GM19463 (cell line): ENCODE results near the gene DOCK8.

ENCODE experiments used
- ATAC-seq: cut with Tn5 transposase; IDR thresholded peaks from one replicate; pipeline ENCODE4 v1.9.1; 2021; ENCODE audit warnings: mild to moderate bottlenecking, moderate library complexity; ENCODE audit not compliant: unreplicated experiment

The DOCK8 gene

DNA sequence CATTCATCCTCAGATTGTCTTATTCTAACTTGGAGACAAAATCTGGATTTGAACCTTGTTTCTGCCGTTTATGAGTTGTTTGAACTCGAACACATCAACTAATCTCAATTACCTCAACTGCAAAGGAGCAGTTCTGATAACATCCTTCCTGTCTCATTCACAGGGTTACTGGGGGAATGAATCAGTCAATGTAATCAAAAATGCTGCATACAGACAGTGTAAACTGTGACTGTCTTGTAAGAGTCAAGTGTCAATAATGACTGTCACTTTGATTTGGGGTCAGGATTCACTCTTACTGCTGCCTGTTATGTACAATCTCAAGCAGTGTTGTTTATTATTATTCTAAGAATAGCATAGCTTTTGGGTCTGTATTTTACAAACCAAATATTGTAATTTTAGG is 273.8 kb downstream of the DOCK8 start:
- no peak for ATAC-seq

DNA sequence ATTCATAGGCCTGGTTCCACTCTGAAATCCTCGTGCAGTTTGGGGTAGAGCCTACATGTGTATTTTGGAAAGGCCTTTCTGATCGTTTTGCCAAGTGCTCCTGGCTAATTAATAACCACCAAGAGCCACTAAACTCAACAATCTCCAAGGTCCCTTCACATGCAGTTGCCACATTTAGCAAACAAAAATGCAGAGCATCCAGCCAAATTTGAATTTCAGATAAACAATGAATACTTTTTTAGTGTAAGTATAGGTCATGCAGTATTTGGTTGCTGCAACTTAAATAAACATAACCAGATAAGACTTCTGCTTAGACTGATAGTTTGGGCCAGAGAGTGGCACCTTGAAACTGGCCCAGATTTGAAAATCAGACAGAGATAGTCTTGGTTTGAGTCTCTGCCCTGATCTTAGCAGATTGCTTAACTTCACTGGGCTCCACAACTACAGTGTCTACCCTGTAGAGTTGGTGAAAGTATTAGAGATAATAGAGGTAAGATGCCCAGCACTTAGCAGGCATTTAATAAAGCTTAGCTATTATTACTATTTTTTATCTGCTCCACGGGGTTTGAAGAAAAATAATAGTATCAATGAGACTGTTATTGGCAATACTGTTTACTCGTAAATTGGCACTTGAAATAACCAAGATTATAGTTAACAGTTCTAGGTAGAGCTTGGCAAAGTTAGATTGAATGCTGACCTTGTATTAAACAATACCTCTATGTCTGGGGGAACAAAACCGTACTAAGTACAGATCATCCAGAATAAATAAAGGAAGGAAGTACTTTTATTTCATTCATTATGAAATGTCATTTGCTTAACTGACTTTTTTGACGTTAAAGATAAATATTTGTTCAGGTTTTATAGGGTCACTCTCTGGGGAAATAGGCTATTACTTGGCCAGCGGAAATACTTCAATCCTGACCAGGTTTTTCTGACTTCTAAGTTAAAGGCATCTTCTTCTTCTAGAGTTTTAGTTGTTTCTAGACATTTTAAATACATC is 274.8 kb downstream of the DOCK8 start:
- ATAC-seq = no peak

DNA sequence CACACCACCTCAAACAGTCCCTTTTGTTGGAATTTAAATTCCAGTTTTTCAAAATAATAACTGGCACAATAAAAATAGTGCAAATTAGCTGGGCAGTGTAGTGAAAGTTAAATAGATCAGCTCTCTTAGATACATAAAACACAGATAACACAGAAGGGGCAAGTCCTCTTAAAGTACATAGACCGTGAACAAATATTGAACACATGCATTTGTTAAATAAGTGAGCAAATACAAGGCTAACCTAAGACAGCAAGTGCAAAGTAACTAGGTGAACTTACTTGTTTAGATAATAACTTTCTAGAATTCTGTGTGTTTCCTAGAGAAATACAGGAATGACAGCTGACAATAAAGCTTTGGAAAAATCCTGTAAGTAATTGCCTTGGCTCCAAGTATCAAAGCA is 280.1 kb downstream of the DOCK8 start:
- ATAC-seq = no peak

DNA sequence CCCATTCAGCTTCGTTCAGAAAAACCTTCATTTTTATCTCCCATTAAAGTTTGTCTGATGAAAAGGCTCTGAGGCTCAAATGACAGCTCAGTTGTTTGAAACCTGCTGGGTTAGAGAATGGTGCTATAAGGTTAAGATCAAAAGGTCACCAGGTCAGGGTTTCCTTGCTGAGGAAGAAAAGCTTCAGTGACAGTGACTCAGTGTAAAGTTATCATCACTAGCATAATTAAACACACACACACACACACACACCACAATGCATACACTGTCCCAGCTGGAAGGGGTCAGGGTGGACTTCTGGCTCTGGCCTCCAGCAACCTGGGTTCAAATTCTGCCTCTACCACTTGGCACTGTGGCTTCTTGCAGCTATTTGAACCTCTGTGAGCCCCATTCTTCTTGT is 281.1 kb downstream of the DOCK8 start:
- no peak for ATAC-seq

DNA sequence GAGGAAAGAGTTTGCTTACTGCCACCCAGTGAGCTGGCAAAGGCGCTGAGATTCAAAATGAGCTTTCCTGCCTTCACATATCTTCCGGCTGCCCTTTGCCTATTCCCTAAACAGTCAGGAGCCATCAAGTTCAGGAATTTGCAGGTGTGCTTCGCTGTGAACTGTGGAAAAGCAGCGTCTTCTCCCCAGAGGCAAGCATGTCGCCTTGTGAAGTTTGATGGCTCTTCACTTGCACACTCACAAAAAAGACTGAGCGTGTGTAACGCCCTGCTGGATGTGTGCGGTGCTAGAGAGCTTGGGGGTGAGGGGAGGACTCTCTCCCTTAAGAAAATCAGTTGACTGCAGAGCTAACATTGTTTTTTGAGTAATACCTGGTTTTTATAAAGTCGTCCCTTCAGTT is 288.7 kb downstream of the DOCK8 start:
- no peak for ATAC-seq

DNA sequence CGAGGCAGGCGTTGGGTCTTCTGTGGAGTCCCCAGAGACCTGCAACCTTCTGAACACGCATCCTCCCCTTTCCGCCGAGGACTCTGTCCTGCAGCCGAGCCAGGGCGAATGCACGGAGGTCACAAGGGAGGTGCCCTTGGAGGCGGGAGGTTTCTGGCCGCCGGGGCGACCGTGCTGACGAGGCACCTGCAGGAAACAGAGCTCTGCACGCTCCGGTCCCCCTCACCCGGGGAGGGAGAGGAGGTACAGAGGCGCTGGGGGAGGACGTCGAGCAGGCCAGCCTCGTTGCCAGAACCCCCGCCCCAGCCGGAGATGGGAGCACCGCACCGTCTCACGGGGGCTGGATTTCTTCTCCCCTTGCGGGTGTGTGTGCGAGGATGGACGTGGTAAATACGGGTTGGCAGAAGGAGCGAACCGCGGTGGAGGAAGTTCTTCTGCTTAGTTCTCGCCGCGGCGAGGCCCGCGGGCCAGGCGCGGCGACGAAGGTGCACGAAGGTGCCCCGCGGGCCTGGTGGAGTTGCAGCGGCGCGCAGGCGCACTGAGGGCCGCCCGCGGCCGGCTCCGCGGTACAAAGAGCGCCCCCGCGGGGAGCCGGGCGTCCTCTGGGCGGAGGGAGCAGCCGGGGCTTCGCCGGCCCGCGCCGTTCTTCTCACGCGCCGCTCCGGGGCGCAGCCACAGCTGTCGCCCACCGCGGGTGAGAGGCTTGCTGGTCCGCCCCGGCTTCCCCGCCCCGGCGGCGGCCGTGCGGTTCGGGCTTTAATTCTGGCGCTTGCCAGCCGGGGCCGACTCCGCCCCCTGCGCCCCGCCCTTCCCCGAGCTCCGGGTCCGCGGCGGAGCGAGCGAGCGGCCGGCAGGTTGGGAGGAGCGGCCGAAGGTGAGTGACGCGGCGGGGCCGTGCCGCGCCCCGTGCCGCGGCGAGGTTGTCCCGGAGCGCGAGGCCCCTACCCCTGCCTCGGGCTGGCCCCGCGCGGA is 289.5 kb downstream of the DOCK8 start, which contains the start of gene KANK1:
KANK1 (plus strand) TSS at position 815 of the 972 bp plus-strand sequence.
- ATAC-seq = peak; percentile 85

DNA sequence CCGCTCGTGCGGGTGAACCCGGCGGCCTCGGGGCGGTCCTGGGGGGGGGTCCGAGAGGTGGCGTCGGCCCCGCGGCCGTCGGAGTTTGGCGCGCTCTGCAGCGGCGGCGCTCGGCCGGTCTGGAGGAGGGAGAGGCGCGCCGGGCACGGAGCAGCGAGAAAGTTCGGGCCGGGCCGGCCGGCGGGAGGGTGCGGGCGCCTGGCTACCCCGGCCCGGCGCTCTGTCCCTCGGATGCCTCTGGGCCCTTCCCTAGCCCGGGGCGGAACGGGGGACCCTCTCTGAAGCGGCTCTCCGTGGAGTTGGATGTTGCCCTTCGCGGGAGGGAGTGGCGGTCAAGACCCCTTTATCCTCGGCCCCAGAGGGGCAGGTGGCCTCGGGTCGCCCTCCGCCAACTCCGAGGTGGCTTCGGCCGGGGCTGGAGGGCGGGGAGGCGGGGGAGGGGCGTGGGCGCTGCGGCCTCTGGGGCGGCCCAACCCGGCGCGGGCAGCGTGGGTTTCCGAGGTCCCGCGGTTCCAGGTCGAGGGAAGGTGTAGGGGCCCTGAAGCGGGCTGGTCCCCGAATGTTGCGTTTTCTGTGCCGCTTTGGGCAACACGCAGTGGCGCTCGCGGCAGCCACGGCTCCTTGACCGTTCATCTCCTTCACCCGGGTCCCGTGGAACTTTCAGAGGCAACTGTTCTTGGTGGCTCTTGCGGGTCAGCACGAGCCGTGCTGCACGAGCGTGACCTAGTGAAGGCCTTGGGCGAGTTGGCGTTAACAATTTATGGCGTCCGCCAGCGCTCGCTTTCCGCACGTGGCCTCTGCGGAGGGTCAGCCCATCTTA is 290.5 kb downstream of the DOCK8 start:
- peak; percentile 18 for ATAC-seq

DNA sequence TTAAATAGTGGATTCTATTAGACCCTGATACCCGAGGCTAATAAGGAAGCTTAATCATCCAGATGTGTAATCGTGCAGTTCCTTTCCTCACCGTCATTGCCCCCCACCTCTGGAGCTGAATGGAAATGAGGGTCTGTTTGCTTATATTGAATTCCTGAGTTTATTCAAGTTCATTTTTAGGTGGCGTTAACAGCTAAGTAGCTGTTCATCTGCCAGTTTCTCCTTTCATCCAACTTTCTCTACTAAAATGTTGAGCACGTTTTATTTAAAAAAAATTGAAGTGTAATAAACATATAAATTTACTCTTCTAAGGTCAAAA is 291.0 kb downstream of the DOCK8 start:
- no peak for ATAC-seq

DNA sequence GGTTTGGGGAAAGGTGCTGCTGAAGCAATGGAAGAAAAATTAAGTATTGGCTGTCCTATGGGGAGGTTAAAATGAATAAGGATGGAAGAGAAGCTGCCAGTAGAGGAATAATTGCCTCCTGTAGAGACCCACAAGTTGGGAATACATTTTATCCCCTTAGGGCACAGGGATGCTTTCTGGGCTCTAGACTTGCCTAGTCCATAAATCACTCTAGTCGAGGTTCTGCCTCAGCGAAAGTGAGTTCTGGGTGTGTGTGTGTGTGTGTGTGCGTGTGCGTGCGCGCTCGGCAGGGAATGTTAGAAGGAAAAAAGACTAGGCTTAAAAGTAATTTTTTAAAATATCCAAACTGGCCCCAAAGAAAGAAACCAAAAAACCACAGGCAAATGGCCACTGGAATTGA is 291.6 kb downstream of the DOCK8 start:
- ATAC-seq = no peak

DNA sequence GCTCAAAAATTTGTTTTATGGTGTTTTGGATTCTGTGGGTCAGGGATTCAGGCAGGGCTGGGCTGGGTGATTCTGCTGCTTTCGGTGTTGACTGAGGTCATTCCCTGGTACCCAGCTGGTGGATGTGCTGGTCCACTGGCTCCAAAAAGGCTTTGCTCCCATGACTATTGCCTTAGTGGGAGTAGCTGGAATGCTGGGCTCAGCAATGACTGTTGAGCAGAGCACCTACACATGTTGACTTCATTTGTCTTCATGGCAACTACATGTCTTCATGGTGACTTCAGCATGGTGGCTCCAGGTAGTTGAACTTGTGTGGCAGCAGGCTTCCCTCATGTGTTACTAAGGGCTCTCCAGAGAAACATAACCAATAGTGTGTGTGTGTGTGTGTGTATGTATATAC is 297.2 kb downstream of the DOCK8 start:
- no peak for ATAC-seq

DNA sequence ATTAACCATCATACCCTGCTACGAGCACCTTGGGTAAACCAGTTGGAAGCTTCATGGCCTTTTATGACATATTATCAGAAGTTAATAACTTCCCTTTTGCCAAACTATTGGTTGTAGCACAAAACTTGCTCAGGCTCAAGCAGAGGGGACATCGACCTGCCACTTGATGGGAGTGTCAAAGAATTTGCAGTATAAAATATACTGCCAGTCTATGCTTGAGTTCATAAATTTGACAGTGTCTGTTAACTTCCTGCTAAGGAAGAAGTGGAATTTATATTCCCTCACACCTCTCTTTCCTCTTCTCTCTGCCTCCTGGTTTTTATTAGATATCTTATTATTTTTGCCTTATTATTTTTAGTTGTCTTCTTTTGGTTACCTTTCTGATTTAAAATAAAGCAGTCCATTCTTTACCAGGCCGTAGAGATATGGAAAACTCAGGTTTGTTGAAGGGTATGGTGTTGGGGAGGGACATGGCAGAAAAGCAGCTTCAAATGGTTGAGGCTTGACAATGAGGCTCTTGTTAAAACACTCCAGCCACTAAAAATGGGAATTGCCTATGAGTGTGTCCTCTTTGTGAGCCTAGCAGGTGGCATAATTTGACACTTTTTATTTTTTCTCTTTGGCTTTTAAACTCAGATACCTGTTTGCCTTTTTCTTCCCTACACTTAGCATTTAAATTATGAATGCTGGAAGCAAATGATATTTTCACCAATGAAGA is 298.0 kb downstream of the DOCK8 start:
- no peak for ATAC-seq
